ENCODE results near the gene DCTPP1. TPM values are rescaled to one million over a fixed set of nuclear protein-coding genes. Genes with fewer than 3 reads are reported as not detected.

Gene DCTPP1
- total RNA-seq, 1 donor: 13.8 TPM

DNA sequence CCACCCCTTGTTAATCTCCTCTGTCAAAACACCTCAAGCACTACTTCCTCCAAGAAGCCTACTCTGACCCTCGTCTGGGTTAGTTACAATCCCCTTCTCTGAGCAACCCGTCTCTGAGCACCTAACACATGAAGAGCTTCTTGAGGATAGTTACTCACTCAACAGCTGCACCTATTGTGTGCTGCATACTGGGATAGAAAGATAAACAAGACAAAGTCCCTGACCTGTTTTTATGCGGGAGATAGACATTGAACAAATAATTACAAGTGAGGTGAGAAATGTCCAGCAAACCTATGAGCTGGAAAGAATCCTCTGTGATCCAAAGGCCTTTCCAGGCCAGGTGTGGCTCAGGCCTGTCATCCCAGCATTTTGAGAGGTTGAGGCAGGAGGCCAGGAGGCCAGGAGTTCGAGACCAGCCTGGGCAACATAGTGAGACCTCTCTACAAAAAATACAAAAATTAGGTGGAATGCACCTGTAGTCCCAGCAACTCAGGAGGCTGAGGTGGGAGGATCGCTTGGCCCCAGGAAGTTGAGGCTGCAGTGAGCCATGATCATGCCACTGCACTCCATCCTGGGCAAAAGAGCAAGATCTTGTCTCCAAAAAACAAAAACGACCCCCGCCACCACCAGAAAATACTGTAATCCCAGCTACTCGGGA lies 27.9 kb downstream of the DCTPP1 start:
- no peaks in the 10 kb centered on the region for H3K9me3 ChIP-seq (ENCODE audit: low read depth, low read length)
- H3K36me3 ChIP-seq (ENCODE audit: insufficient read depth, low read length): peaks cover 4% of the 10 kb centered on the region
- TF ChIP-seq, protein P1, sequence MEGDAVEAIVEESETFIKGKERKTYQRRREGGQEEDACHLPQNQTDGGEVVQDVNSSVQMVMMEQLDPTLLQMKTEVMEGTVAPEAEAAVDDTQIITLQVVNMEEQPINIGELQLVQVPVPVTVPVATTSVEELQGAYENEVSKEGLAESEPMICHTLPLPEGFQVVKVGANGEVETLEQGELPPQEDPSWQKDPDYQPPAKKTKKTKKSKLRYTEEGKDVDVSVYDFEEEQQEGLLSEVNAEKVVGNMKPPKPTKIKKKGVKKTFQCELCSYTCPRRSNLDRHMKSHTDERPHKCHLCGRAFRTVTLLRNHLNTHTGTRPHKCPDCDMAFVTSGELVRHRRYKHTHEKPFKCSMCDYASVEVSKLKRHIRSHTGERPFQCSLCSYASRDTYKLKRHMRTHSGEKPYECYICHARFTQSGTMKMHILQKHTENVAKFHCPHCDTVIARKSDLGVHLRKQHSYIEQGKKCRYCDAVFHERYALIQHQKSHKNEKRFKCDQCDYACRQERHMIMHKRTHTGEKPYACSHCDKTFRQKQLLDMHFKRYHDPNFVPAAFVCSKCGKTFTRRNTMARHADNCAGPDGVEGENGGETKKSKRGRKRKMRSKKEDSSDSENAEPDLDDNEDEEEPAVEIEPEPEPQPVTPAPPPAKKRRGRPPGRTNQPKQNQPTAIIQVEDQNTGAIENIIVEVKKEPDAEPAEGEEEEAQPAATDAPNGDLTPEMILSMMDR (IDR thresholded peaks at IDR 0.05; ENCODE audit: extremely low read depth, low read depth, low read length): no peak
- no peak overlapping the region for H3K4me3 ChIP-seq (ENCODE audit: insufficient read depth, low read length)
- no peak overlapping the region for H2AFZ ChIP-seq (ENCODE audit: low read length)
- H3K4me2 ChIP-seq (ENCODE audit: insufficient read depth, low read length): no peak overlapping the region
- no peaks in the 10 kb centered on the region for H4K20me1 ChIP-seq (ENCODE audit: insufficient read depth, low read length)
- H3K79me2 ChIP-seq (ENCODE audit: insufficient read depth, low read length): peaks cover 7% of the 10 kb centered on the region
- H3K4me1 ChIP-seq (ENCODE audit: insufficient read depth, low read length): peaks cover 13% of the 10 kb centered on the region
- H3K27me3 ChIP-seq (ENCODE audit: insufficient read depth, low read length): no peaks in the 10 kb centered on the region
- DNase-seq (ENCODE audit: insufficient read length, low spot score, missing footprints): no peak
- no peak overlapping the region for H3K27ac ChIP-seq (ENCODE audit: low read depth, low read length)

GRCh38 chr16:30399435-30400186 lies 30.2 kb downstream of the DCTPP1 start:
- Histone ChIP-seq H3K27me3 (ENCODE audit: insufficient read depth, low read length) (no peaks in the 10 kb centered on the region), H4K20me1 (ENCODE audit: insufficient read depth, low read length) (no peaks in the 10 kb centered on the region), H3K27ac (ENCODE audit: low read depth, low read length) (peak overlapping the region; percentile 82), H3K4me2 (ENCODE audit: insufficient read depth, low read length) (peak overlapping the region; percentile 94), H3K79me2 (ENCODE audit: insufficient read depth, low read length) (peaks cover 17% of the 10 kb centered on the region), H3K4me1 (ENCODE audit: insufficient read depth, low read length) (peaks cover 17% of the 10 kb centered on the region), H2AFZ (ENCODE audit: low read length) (peak overlapping the region; percentile 96), H3K4me3 (ENCODE audit: insufficient read depth, low read length) (peak overlapping the region; percentile 81), H3K9me3 (ENCODE audit: low read depth, low read length) (no peaks in the 10 kb centered on the region), H3K36me3 (ENCODE audit: insufficient read depth, low read length) (peaks cover 4% of the 10 kb centered on the region)
- peak; percentile 91 for DNase-seq (ENCODE audit: insufficient read length, low spot score, missing footprints)
- TF ChIP-seq, protein P1 (IDR thresholded peaks at IDR 0.05; ENCODE audit: extremely low read depth, low read depth, low read length): no peak

GRCh38 chr16:30398661-30399434 lies 31.0 kb downstream of the DCTPP1 start:
- Histone ChIP-seq H3K27me3 (ENCODE audit: insufficient read depth, low read length) (no peaks in the 10 kb centered on the region), H3K4me2 (ENCODE audit: insufficient read depth, low read length) (no peak overlapping the region), H3K36me3 (ENCODE audit: insufficient read depth, low read length) (peaks cover 4% of the 10 kb centered on the region), H3K4me1 (ENCODE audit: insufficient read depth, low read length) (peaks cover 24% of the 10 kb centered on the region), H3K27ac (ENCODE audit: low read depth, low read length) (no peak overlapping the region), H3K4me3 (ENCODE audit: insufficient read depth, low read length) (no peak overlapping the region), H4K20me1 (ENCODE audit: insufficient read depth, low read length) (no peaks in the 10 kb centered on the region), H3K9me3 (ENCODE audit: low read depth, low read length) (no peaks in the 10 kb centered on the region), H3K79me2 (ENCODE audit: insufficient read depth, low read length) (peaks cover 17% of the 10 kb centered on the region), H2AFZ (ENCODE audit: low read length) (no peak overlapping the region)
- peak; percentile 45 for DNase-seq (ENCODE audit: insufficient read length, low spot score, missing footprints)
- TF ChIP-seq, protein P1 (IDR thresholded peaks at IDR 0.05; ENCODE audit: extremely low read depth, low read depth, low read length): no peak
